OCI-LY7 (cell line): ENCODE measurements around the gene TMEM204.

Experiments
- EZH2phosphoT487 ChIP-seq: fragments of 200-600 bp; sonication (generic); IDR thresholded peaks from 2 replicates; pipeline ENCODE4 v1.6.1; 2018; ENCODE audit warnings: low read depth, borderline replicate concordance, mild to moderate bottlenecking, mixed run types, antibody characterized with exemption, low read length, moderate library complexity, mixed read lengths
- TF ChIP-seq, protein P1 (sequence below): fragments of 200-600 bp; sonication (generic); conservative IDR thresholded peaks from 2 replicates; pipeline ENCODE4 v1.5.1; 2014; ENCODE audit warnings: mild to moderate bottlenecking, antibody characterized with exemption, low read length, moderate library complexity, mixed read lengths

DNA sequence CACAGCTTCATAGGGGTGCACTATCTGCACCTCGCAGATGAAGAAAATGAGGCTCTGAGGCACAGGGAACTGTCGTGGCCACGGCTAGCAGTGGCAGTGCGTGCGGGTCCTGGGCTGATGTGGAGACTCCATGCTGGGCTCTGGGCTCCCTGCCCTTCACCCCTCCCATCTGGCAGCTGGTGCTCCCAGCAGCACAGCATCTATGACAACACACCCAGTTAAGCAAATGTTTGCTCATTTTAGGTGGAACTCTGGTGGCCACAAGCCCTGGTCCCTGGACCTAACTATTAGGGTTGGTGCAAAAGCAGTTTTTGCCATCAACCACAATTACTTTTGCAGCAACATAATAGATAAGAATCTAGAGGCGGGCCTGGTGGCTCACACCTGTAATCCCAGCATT, 47.5 kb downstream of the TMEM204 start:
- TF ChIP-seq, protein P1, sequence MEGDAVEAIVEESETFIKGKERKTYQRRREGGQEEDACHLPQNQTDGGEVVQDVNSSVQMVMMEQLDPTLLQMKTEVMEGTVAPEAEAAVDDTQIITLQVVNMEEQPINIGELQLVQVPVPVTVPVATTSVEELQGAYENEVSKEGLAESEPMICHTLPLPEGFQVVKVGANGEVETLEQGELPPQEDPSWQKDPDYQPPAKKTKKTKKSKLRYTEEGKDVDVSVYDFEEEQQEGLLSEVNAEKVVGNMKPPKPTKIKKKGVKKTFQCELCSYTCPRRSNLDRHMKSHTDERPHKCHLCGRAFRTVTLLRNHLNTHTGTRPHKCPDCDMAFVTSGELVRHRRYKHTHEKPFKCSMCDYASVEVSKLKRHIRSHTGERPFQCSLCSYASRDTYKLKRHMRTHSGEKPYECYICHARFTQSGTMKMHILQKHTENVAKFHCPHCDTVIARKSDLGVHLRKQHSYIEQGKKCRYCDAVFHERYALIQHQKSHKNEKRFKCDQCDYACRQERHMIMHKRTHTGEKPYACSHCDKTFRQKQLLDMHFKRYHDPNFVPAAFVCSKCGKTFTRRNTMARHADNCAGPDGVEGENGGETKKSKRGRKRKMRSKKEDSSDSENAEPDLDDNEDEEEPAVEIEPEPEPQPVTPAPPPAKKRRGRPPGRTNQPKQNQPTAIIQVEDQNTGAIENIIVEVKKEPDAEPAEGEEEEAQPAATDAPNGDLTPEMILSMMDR: no peak
- no peak for TF ChIP-seq EZH2phosphoT487
